PC-9 (cell line): ENCODE results near the gene PTPRD.

Source experiments
- EZH2 ChIP-seq: fragments of 200-600 bp; sonication (generic); IDR thresholded peaks from 2 replicates; pipeline ENCODE4 v1.8.0; 2017; ENCODE audit warnings: antibody characterized with exemption, low read depth
- TF ChIP-seq, protein P1 (sequence below): fragments of 200-600 bp; sonication (generic); conservative IDR thresholded peaks from 2 replicates; pipeline ENCODE4 v1.6.1; 2017; ENCODE audit warnings: mixed run types, antibody characterized with exemption, mild to moderate bottlenecking, moderate library complexity

DNA sequence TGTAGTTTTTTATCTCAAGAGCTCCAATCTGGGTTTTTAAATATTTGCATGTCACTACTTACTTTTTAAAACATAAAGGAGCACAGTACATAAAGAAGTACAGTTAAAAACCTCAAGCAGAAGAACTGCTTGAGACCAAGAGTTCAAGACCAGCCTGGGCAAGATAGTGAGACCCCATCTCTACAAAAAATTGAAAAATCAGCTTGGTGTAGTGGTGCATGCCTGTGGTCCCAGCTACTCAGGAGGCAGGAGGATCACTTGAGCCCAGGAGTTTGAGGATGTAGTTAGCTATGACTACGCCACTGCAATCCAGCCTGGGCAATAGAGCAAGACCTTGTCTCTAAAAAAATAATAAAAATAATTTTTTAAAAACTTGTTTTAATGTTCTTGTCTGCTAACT, 1840.5 kb downstream of the PTPRD start:
- TF ChIP-seq, protein P1, sequence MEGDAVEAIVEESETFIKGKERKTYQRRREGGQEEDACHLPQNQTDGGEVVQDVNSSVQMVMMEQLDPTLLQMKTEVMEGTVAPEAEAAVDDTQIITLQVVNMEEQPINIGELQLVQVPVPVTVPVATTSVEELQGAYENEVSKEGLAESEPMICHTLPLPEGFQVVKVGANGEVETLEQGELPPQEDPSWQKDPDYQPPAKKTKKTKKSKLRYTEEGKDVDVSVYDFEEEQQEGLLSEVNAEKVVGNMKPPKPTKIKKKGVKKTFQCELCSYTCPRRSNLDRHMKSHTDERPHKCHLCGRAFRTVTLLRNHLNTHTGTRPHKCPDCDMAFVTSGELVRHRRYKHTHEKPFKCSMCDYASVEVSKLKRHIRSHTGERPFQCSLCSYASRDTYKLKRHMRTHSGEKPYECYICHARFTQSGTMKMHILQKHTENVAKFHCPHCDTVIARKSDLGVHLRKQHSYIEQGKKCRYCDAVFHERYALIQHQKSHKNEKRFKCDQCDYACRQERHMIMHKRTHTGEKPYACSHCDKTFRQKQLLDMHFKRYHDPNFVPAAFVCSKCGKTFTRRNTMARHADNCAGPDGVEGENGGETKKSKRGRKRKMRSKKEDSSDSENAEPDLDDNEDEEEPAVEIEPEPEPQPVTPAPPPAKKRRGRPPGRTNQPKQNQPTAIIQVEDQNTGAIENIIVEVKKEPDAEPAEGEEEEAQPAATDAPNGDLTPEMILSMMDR: no peak
- TF ChIP-seq EZH2: no peak
